Effector memory CD8-positive, alpha-beta T cell (primary cell): Measurements from ENCODE around the gene ASB13.
"Not testable (repeated sequence)": the region's sequence is repeated elsewhere in the genome, so short reads cannot be mapped to it uniquely, and the experiment has no call there.

ENCODE experiments used
- ATAC-seq: fragments of 150-1000 bp; cut with Tn5 transposase; replicated peaks from 2 replicates; pipeline ENCODE4 v1.10.0; 2021; ENCODE audit warnings: mild to moderate bottlenecking, moderate library complexity
- DNase-seq, 3 experiments: peaks; one replicate each; pipeline ENCODE4 v3.0.0; 2021
- H3K27ac Mint-ChIP-seq, 2 donors: one replicate each; pipeline ENCODE4 v1.8.0; 2022; ENCODE audit warnings: mild to moderate bottlenecking in 2 of 2, mixed read lengths in 2 of 2, moderate library complexity in 2 of 2
- H3K27me3 Mint-ChIP-seq, 2 donors: one replicate each; pipeline ENCODE4 v1.8.0; 2022; ENCODE audit warnings: mixed read lengths in 2 of 2
- H3K36me3 Mint-ChIP-seq: one replicate; pipeline ENCODE4 v1.8.0; 2022; ENCODE audit warnings: mild to moderate bottlenecking, moderate library complexity, mixed read lengths; ENCODE audit not compliant: insufficient read depth
- H3K4me1 Mint-ChIP-seq, 2 donors: one replicate each; pipeline ENCODE4 v1.8.0; 2022; ENCODE audit warnings: low read depth in 2 of 2, mixed read lengths in 2 of 2
- H3K4me3 Mint-ChIP-seq, 2 donors: one replicate each; pipeline ENCODE4 v1.8.0; 2022; ENCODE audit warnings: mild to moderate bottlenecking in 2 of 2, mixed read lengths in 2 of 2, moderate library complexity in 2 of 2
- H3K9me3 Mint-ChIP-seq, 2 donors: one replicate each; pipeline ENCODE4 v1.8.0; 2022; ENCODE audit warnings: mixed read lengths in 2 of 2

Gene ASB13

GRCh38 chr10:5598085-5598690 lies 68.2 kb downstream of the ASB13 start:
- Mint-ChIP-seq H3K27ac (no peak overlapping the region), H3K27me3 (peaks cover 0 to 23% of the 10 kb centered on the region in 2 donors), H3K4me1 (no peaks in the 10 kb centered on the region), H3K36me3 (no peaks in the 10 kb centered on the region), H3K9me3 (no peaks in the 10 kb centered on the region), H3K4me3 (no peak overlapping the region)
- no peak for ATAC-seq
- no peak for DNase-seq

- no peak for DNase-seq
- H3K36me3 Mint-ChIP-seq, result no peaks in the 10 kb centered on the region
- ATAC-seq, result no peak
- H3K4me1 Mint-ChIP-seq, result no peaks in the 10 kb centered on the region
- no peak overlapping the region for H3K27ac Mint-ChIP-seq
- H3K4me3 Mint-ChIP-seq, result no peak overlapping the region
- H3K9me3 Mint-ChIP-seq, result no peaks in the 10 kb centered on the region
- peaks cover 12 to 33% of the 10 kb centered on the region in 2 donors for H3K27me3 Mint-ChIP-seq
Measured at GRCh38 chr10:5596611-5597341, 69.6 kb downstream of the ASB13 start.

GRCh38 chr10:5595994-5596471 lies 70.4 kb downstream of the ASB13 start:
- ATAC-seq, result no peak
- no peaks in the 10 kb centered on the region for H3K4me1 Mint-ChIP-seq
- DNase-seq, result no peak
- no peaks in the 10 kb centered on the region for H3K36me3 Mint-ChIP-seq
- H3K27ac Mint-ChIP-seq, result no peak overlapping the region
- peaks cover 20 to 40% of the 10 kb centered on the region in 2 donors for H3K27me3 Mint-ChIP-seq
- no peaks in the 10 kb centered on the region for H3K9me3 Mint-ChIP-seq
- H3K4me3 Mint-ChIP-seq, result no peak overlapping the region

- DNase-seq, result no peak
- Mint-ChIP-seq H3K27ac (no peak overlapping the region), H3K27me3 (peaks cover 24 to 44% of the 10 kb centered on the region in 2 donors), H3K9me3 (no peaks in the 10 kb centered on the region), H3K4me1 (no peaks in the 10 kb centered on the region), H3K36me3 (no peaks in the 10 kb centered on the region), H3K4me3 (no peak overlapping the region)
- ATAC-seq, result no peak
Measured at GRCh38 chr10:5595591-5595990, 70.8 kb downstream of the ASB13 start.

GRCh38 chr10:5595095-5595494 lies 71.3 kb downstream of the ASB13 start:
- no peak for ATAC-seq
- Mint-ChIP-seq H3K27ac (no peak overlapping the region), H3K27me3 (peaks cover 29 to 44% of the 10 kb centered on the region in 2 donors), H3K4me3 (no peak overlapping the region), H3K9me3 (no peaks in the 10 kb centered on the region), H3K36me3 (no peaks in the 10 kb centered on the region), H3K4me1 (no peaks in the 10 kb centered on the region)
- DNase-seq, result no peak

- Mint-ChIP-seq H3K4me3 (no peak overlapping the region), H3K4me1 (no peaks in the 10 kb centered on the region), H3K9me3 (no peaks in the 10 kb centered on the region), H3K36me3 (no peaks in the 10 kb centered on the region), H3K27ac (no peak overlapping the region), H3K27me3 (peaks cover 36 to 51% of the 10 kb centered on the region in 2 donors)
- no peak for DNase-seq
- ATAC-seq, result no peak
Measured at GRCh38 chr10:5594271-5595049, 71.9 kb downstream of the ASB13 start.

DNA sequence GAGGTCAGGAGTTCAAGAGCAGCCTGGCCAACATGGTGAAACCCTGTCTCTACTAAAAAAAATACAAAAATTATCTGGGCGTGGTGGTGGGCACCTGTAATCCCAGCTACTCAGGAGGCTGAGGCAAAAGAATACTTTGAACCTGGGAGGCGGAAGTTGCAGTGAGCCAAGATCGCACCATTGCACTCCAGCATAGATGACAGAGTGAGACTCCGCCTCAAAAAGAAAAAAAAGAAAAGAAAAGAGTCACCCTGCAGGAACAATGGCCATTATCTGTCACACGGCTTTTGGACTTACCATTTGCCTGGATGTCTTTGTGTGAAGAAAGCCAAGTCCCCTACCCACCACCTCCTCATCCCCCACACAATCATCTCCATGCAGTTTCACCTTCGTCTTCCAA lies 73.0 kb downstream of the ASB13 start:
- not testable (repeated sequence) for H3K36me3 Mint-ChIP-seq, DNase-seq, ATAC-seq, H3K27ac Mint-ChIP-seq, H3K4me3 Mint-ChIP-seq, H3K9me3 Mint-ChIP-seq, H3K4me1 Mint-ChIP-seq
- H3K27me3 Mint-ChIP-seq, result peaks cover 47 to 55% of the 10 kb centered on the region in 2 donors

DNA sequence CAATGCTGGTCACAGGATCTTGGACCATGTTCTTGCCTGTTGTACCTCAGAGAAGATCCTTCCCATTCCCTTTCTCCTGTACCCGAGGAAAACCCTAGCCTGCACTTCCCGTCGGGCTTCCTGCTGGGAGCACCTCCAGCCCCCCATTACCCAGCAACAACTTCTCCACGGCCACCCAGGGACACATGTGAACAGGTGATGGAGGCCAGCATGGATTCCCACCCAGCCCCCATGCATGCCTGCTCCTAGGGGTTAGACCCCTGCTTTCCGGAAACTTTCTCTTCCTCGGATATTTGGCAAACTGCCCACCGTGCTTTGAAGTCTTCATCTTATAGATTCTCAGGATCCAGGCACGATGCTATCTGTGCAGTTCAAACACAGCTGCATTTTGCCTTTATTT lies 74.3 kb downstream of the ASB13 start:
- no peak for DNase-seq
- Mint-ChIP-seq H3K4me3 (no peak overlapping the region), H3K9me3 (no peaks in the 10 kb centered on the region), H3K4me1 (no peaks in the 10 kb centered on the region), H3K27ac (no peak overlapping the region), H3K27me3 (peaks cover 50 to 59% of the 10 kb centered on the region in 2 donors), H3K36me3 (no peaks in the 10 kb centered on the region)
- no peak for ATAC-seq

GRCh38 chr10:5591336-5591824 lies 75.0 kb downstream of the ASB13 start:
- Mint-ChIP-seq H3K4me1 (no peaks in the 10 kb centered on the region), H3K27ac (no peak overlapping the region), H3K27me3 (peaks cover 50 to 66% of the 10 kb centered on the region in 2 donors), H3K36me3 (no peaks in the 10 kb centered on the region), H3K9me3 (no peaks in the 10 kb centered on the region), H3K4me3 (no peak overlapping the region)
- no peak for ATAC-seq
- no peak for DNase-seq

- peaks cover 50 to 72% of the 10 kb centered on the region in 2 donors for H3K27me3 Mint-ChIP-seq
- DNase-seq (no peak), ATAC-seq (no peak)
- H3K27ac Mint-ChIP-seq, result no peak overlapping the region
- no peaks in the 10 kb centered on the region for H3K36me3 Mint-ChIP-seq
- H3K4me3 Mint-ChIP-seq, result no peak overlapping the region
- H3K9me3 Mint-ChIP-seq, result no peaks in the 10 kb centered on the region
- no peaks in the 10 kb centered on the region for H3K4me1 Mint-ChIP-seq
Measured at GRCh38 chr10:5590816-5591215, 75.6 kb downstream of the ASB13 start.

DNA sequence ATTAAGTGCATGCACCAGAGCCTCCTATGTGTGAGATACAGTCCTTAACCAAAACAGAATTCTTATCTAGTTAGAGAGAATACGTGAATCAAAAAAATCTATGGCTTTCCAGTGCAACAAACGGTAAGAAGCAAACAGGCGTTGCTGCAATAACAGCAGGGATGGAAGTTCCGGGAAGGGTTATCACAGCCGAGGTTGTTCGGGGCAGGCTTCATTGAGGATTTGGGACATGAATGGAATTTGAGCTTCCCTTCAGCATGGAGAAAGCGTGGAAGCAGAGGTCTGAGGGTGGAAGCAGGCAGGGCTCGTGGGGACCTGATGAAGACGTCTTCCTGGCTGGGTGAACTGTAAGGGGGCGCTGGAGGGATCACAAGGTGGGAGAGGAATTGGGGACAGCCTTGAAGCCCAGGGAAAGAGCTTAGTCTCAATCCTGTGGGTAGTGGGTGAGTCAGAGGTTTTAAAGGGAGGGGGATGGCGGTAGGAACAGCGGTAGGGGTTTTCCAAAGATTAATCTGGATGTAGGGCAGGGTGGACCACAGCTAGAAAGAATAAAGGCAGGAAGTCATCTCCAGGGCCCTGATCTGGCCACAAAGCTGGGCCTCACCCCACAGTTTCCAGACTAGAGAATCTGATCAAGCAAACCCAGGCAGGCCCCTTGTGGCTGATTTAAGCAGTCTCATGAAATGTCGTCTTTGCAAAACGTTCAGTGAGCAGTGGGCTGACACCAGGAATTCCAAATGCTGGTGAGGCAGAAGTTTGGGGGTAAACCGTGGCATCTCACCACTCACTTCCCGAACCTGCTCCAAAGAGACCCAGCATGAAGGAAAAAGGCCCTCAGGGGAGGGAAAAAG lies 76.5 kb downstream of the ASB13 start:
- no peak overlapping the region for H3K27ac Mint-ChIP-seq
- H3K4me3 Mint-ChIP-seq, result no peak overlapping the region
- H3K36me3 Mint-ChIP-seq, result no peaks in the 10 kb centered on the region
- H3K9me3 Mint-ChIP-seq, result no peaks in the 10 kb centered on the region
- no peak for DNase-seq
- H3K27me3 Mint-ChIP-seq, result peaks cover 49 to 80% of the 10 kb centered on the region in 2 donors
- no peaks in the 10 kb centered on the region for H3K4me1 Mint-ChIP-seq
- ATAC-seq, result no peak

DNA sequence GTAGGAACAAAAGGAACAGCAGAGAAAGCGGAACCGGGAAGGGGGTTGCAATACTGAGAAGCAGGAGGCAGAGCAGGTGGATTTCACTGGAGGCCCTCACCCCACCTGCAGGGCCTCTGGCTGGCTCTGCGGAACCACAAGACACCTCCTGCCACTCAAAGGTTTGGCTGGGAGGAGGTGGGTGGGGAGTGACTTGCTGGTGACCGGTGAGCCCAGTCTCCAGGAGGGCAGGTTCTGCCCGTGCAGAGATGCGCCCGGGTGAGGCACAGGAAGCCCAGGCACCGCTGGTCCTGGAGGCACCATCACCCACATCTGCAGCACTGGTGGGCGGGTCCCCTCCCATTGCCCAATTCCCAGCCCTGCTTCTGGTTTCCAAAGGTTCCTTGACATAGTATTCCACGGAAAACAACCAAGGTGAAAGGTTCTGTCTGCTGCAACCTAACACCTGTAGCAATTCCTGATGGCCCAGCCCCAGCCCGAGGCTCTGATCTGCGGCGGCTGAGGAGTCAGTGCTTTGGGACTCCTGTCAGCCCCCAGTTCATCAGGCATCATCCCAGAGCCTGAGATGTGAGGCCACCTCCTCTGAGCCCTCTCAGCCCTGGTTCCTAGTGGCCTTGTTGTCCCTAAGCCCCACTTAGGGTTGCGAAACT lies 77.3 kb downstream of the ASB13 start:
- no peaks in the 10 kb centered on the region for H3K36me3 Mint-ChIP-seq
- H3K27me3 Mint-ChIP-seq, result peaks cover 46 to 83% of the 10 kb centered on the region in 2 donors
- DNase-seq, result no peak
- no peak overlapping the region for H3K27ac Mint-ChIP-seq
- no peaks in the 10 kb centered on the region for H3K9me3 Mint-ChIP-seq
- ATAC-seq, result no peak
- H3K4me1 Mint-ChIP-seq, result no peaks in the 10 kb centered on the region
- H3K4me3 Mint-ChIP-seq, result no peak overlapping the region
